H9 (cell line): ENCODE measurements around the gene BRAT1. TPM values are rescaled to one million over a fixed set of nuclear protein-coding genes. Genes with fewer than 3 reads are reported as not detected.

Experiments
- DNase-seq: peaks from one replicate; pipeline ENCODE4 v3.0.0-alpha.2; 2017
- H2AFZ ChIP-seq: one replicate; pipeline ENCODE4 v1.6.1; 2013; ENCODE audit warnings: mild to moderate bottlenecking, low read length, control low read depth, moderate library complexity
- H2AK5ac ChIP-seq: 2 replicates; pipeline ENCODE4 v1.6.1; 2013; ENCODE audit warnings: low read length, control low read depth, mixed read lengths; ENCODE audit not compliant: insufficient read length
- H2BK120ac ChIP-seq: one replicate; pipeline ENCODE4 v1.6.1; 2013; ENCODE audit warnings: low read depth, mild to moderate bottlenecking, low read length, control low read depth, inconsistent platforms; ENCODE audit not compliant: poor library complexity, severe bottlenecking
- H2BK12ac ChIP-seq: 2 replicates; pipeline ENCODE4 v1.6.1; 2013; ENCODE audit warnings: low read length, control low read depth, mixed read lengths, low read depth; ENCODE audit not compliant: insufficient read length
- H2BK15ac ChIP-seq: 2 replicates; pipeline ENCODE4 v1.6.1; 2013; ENCODE audit warnings: low read depth, low read length, control low read depth
- H2BK20ac ChIP-seq: one replicate; pipeline ENCODE4 v1.6.1; 2013; ENCODE audit warnings: low read depth, mild to moderate bottlenecking, low read length, control low read depth, inconsistent platforms; ENCODE audit not compliant: poor library complexity, severe bottlenecking
- H2BK5ac ChIP-seq: 2 replicates; pipeline ENCODE4 v1.6.1; 2013; ENCODE audit warnings: low read length, control low read depth, mixed read lengths; ENCODE audit not compliant: insufficient read length
- H3K14ac ChIP-seq: 2 replicates; pipeline ENCODE4 v1.6.1; 2013; ENCODE audit warnings: low read length, control low read depth; ENCODE audit not compliant: insufficient read depth
- H3K18ac ChIP-seq: 2 replicates; pipeline ENCODE4 v1.6.1; 2013; ENCODE audit warnings: low read depth, mild to moderate bottlenecking, mixed read lengths, low read length, control low read depth; ENCODE audit not compliant: insufficient read length
- H3K23ac ChIP-seq: 2 replicates; pipeline ENCODE4 v1.6.1; 2013; ENCODE audit warnings: low read length, control low read depth, mixed read lengths, low read depth; ENCODE audit not compliant: insufficient read length
- H3K23me2 ChIP-seq: 2 replicates; pipeline ENCODE4 v1.6.1; 2013; ENCODE audit warnings: low read depth, mild to moderate bottlenecking, mixed read lengths, low read length, control low read depth; ENCODE audit not compliant: insufficient read length, poor library complexity, severe bottlenecking
- H3K27ac ChIP-seq: 2 replicates; pipeline ENCODE4 v1.5.1; 2013; ENCODE audit warnings: low read length, control low read depth, mixed read lengths, low read depth; ENCODE audit not compliant: insufficient read length
- H3K27me3 ChIP-seq: 2 replicates; pipeline ENCODE4 v1.6.1; 2013; ENCODE audit warnings: low read length, control low read depth, inconsistent platforms; ENCODE audit not compliant: insufficient read depth
- H3K4ac ChIP-seq: 2 replicates; pipeline ENCODE4 v1.6.1; 2013; ENCODE audit warnings: low read depth, mild to moderate bottlenecking, control low read depth, inconsistent platforms, low read length, moderate library complexity
- H3K4me1 ChIP-seq: 2 replicates; pipeline ENCODE4 v1.6.1; 2013; ENCODE audit warnings: low read length, control low read depth, inconsistent platforms; ENCODE audit not compliant: insufficient read depth
- H3K4me2 ChIP-seq: 2 replicates; pipeline ENCODE4 v1.6.1; 2013; ENCODE audit warnings: low read length, control low read depth, mixed read lengths; ENCODE audit not compliant: insufficient read length, insufficient read depth
- H3K56ac ChIP-seq: 2 replicates; pipeline ENCODE4 v1.6.1; 2013; ENCODE audit warnings: low read depth, mild to moderate bottlenecking, mixed read lengths, low read length, control low read depth; ENCODE audit not compliant: insufficient read length
- H3K79me1 ChIP-seq: 2 replicates; pipeline ENCODE4 v1.6.1; 2013; ENCODE audit warnings: low read depth, mild to moderate bottlenecking, moderate library complexity, low read length, control low read depth, inconsistent platforms; ENCODE audit not compliant: insufficient read depth, poor library complexity, severe bottlenecking
- H3K79me2 ChIP-seq: 2 replicates; pipeline ENCODE4 v1.6.1; 2013; ENCODE audit warnings: low read length, control low read depth, inconsistent platforms; ENCODE audit not compliant: insufficient read depth
- H3K9ac ChIP-seq: 2 replicates; pipeline ENCODE4 v1.6.1; 2013; ENCODE audit warnings: low read length, control low read depth, mixed read lengths; ENCODE audit not compliant: insufficient read length; ENCODE audit errors: extremely low read depth
- H3K9me3 ChIP-seq: one replicate; pipeline ENCODE4 v1.6.1; 2013; ENCODE audit warnings: low read depth, low read length, inconsistent platforms; ENCODE audit not compliant: control insufficient read depth
- H3T11ph ChIP-seq: one replicate; pipeline ENCODE4 v1.6.1; 2013; ENCODE audit warnings: mild to moderate bottlenecking, low read length, control low read depth, inconsistent platforms
- H4K20me1 ChIP-seq: one replicate; pipeline ENCODE4 v1.6.1; 2013; ENCODE audit not compliant: control insufficient read depth, insufficient read length, insufficient read depth
- H4K5ac ChIP-seq: 2 replicates; pipeline ENCODE4 v1.6.1; 2013; ENCODE audit warnings: low read depth, mild to moderate bottlenecking, mixed read lengths, low read length, control low read depth; ENCODE audit not compliant: insufficient read length
- H4K8ac ChIP-seq: replicated peaks from 2 replicates; pipeline ENCODE4 v1.6.1; 2013; ENCODE audit warnings: low read length, control low read depth, mixed read lengths, low read depth; ENCODE audit not compliant: insufficient read length
- H4K91ac ChIP-seq: 2 replicates; pipeline ENCODE4 v1.6.1; 2013; ENCODE audit warnings: low read depth, mild to moderate bottlenecking, moderate library complexity, mixed read lengths, low read length, control low read depth; ENCODE audit not compliant: insufficient read length
- H3K27ac Mint-ChIP-seq, 3 experiments: 2 replicates in 2 of 3; 3 replicates in 1 of 3; pipeline ENCODE4 v1.8.0; 2020 to 2021; ENCODE audit warnings: mixed read lengths in 3 of 3, mild to moderate bottlenecking in 1 of 3, moderate library complexity in 1 of 3
- H3K27me3 Mint-ChIP-seq: 2 replicates; pipeline ENCODE4 v1.8.0; 2021; ENCODE audit warnings: low read depth, mild to moderate bottlenecking, moderate library complexity, mixed read lengths
- H3K36me3 Mint-ChIP-seq, 3 experiments: 2 replicates in 2 of 3; 3 replicates in 1 of 3; pipeline ENCODE4 v1.8.0; 2020 to 2021; ENCODE audit warnings: low read depth in 3 of 3, mixed read lengths in 3 of 3; ENCODE audit not compliant: insufficient read depth in 1 of 3
- H3K4me1 Mint-ChIP-seq, 2 experiments: 2 replicates each; pipeline ENCODE4 v1.8.0; 2020; ENCODE audit warnings: mixed read lengths in 2 of 2
- H3K4me3 Mint-ChIP-seq, 2 experiments: 2 replicates in 1 of 2; 3 replicates in 1 of 2; pipeline ENCODE4 v1.8.0; 2020 to 2021; ENCODE audit warnings: mild to moderate bottlenecking in 2 of 2, mixed read lengths in 2 of 2, moderate library complexity in 1 of 2
- H3K9me3 Mint-ChIP-seq, 2 experiments: 2 replicates in 1 of 2; 3 replicates in 1 of 2; pipeline ENCODE4 v1.8.0; 2020; ENCODE audit warnings: mild to moderate bottlenecking in 2 of 2, mixed read lengths in 2 of 2, moderate library complexity in 1 of 2
- CTCF ChIP-seq: fragments of 200-600 bp; sonication (generic); conservative IDR thresholded peaks from 3 replicates; pipeline ENCODE4 v1.8.0; 2021; ENCODE audit warnings: antibody characterized with exemption, mild to moderate bottlenecking
- WGBS: extraction: QIAGEN DNeasy Blood & Tissue Kit; methylation state at CpG from one replicate; pipeline ENCODE4 v1.1.7; 2013; ENCODE audit warnings: missing lambda C conversion rate, low lambda C conversion rate, mixed read lengths; ENCODE audit not compliant: insufficient read length; ENCODE audit errors: extremely low coverage; 5-methylcytosine and 5-hydroxymethylcytosine counted together
- total RNA-seq: library from RNA; stranded (reverse); gene quantifications from 2 replicates; pipeline ENCODE4 v1.2.1, GENCODE V29; 2021

Gene BRAT1
- total RNA-seq, 1 experiment from 2014 or later = 41.2 TPM

GRCh38 chr7:2572101-2572842, 16.9 kb upstream of the BRAT1 start:
- no peak for TF ChIP-seq CTCF
- DNase-seq = no peak
- Mint-ChIP-seq H3K27me3 (no peaks in the 10 kb centered on the region), H3K36me3 (peaks cover 0 to 3% (median 0%) of the 10 kb centered on the region in 3 experiments; a peak in 4 of 7 replicates), H3K4me3 (no peak overlapping the region), H3K4me1 (peaks cover 4 to 6% of the 10 kb centered on the region in 2 experiments; a peak in 2 of 4 replicates), H3K9me3 (peaks cover 0 to 3% of the 10 kb centered on the region in 2 experiments; a peak in 2 of 5 replicates), H3K27ac (peak overlapping the region; percentile 5 to 76 (median 34); a peak in 4 of 7 replicates)
- Histone ChIP-seq H3T11ph (no peak overlapping the region), H3K4ac (no peak overlapping the region), H3K23ac (no peak overlapping the region), H3K56ac (no peak overlapping the region), H3K14ac (no peak overlapping the region), H3K18ac (no peak overlapping the region), H4K5ac (no peak overlapping the region), H2AK5ac (no peak overlapping the region), H3K23me2 (no peaks in the 10 kb centered on the region), H4K20me1 (no peaks in the 10 kb centered on the region), H2BK15ac (no peak overlapping the region), H2BK12ac (no peak overlapping the region), H2BK5ac (no peak overlapping the region), H3K79me1 (no peaks in the 10 kb centered on the region), H4K8ac (no peak overlapping the region), H2AFZ (no peak overlapping the region), H3K4me2 (no peak overlapping the region), H2BK20ac (no peak overlapping the region), H4K91ac (no peak overlapping the region), H3K79me2 (no peaks in the 10 kb centered on the region), H3K4me1 (no peaks in the 10 kb centered on the region), H3K9me3 (no peaks in the 10 kb centered on the region), H3K9ac (no peak overlapping the region), H3K27ac (no peak overlapping the region), H2BK120ac (no peak overlapping the region), H3K27me3 (no peaks in the 10 kb centered on the region)
- WGBS = no CpG with 5 or more reads among the region's 22 CpGs
